WERI-Rb-1 (cell line): ENCODE results near the gene CTCFL.

Experiments used
- DNase-seq: peaks from one replicate; pipeline ENCODE4 v3.0.0-alpha.2; 2020
- H3K27ac ChIP-seq: fragments of 250-450 bp; sonication (Bioruptor Pico); 2 replicates; pipeline ENCODE4 v1.5.1; 2020; ENCODE audit warnings: mild to moderate bottlenecking, moderate library complexity
- H3K27me3 ChIP-seq: fragments of 250-450 bp; sonication (Bioruptor Pico); 2 replicates; pipeline ENCODE4 v1.5.1; 2021; ENCODE audit warnings: mild to moderate bottlenecking, low read depth, moderate library complexity; ENCODE audit not compliant: insufficient read depth, severe bottlenecking
- H3K36me3 ChIP-seq: fragments of 250-450 bp; sonication (Bioruptor Pico); 2 replicates; pipeline ENCODE4 v1.5.1; 2020; ENCODE audit warnings: mild to moderate bottlenecking, moderate library complexity
- H3K4me3 ChIP-seq: 2 replicates; pipeline ENCODE4 v1.5.1; 2011; ENCODE audit warnings: low read depth, mild to moderate bottlenecking, control low read depth, low read length
- H3K9me3 ChIP-seq: fragments of 250-450 bp; sonication (Bioruptor Pico); 2 replicates; pipeline ENCODE4 v1.5.1; 2021; ENCODE audit warnings: mild to moderate bottlenecking, moderate library complexity; ENCODE audit not compliant: severe bottlenecking
- TF ChIP-seq, protein P1 (sequence below): IDR thresholded peaks from 2 replicates; pipeline ENCODE4 v1.5.1; 2011; ENCODE audit warnings: low read depth, mild to moderate bottlenecking, control low read depth, inconsistent platforms, low read length

The CTCFL gene

DNA sequence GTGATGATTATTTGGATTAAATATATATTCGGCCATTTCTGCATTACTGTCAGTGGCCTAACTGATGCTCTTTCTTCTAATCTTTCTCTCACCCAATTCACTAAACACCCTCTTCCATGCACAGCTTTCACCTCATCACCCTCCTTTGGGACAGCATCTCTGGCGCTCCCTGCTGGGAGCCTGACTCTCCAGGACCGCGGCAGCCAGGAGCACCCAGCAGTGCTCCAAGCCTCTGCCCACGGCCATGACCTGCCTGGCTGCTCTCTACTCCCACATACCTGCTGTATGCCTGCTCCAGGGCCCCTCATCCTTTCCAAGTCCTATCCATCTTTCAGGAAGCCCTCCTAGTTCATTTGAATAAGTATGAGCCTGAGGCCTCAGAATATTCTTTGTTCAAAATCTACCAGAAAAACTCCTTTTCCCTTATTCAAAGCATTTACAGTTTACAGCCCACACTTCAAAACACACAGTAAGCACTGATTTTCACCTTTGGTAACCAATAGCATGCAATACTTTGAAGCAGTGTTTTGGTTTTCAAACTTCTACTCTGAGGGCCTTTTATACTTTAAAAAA lies 15.2 kb downstream of the CTCFL start:
- Histone ChIP-seq H3K27ac (no peak overlapping the region), H3K36me3 (no peaks in the 10 kb centered on the region), H3K27me3 (no peaks in the 10 kb centered on the region), H3K9me3 (no peaks in the 10 kb centered on the region), H3K4me3 (no peak overlapping the region)
- TF ChIP-seq, protein P1, sequence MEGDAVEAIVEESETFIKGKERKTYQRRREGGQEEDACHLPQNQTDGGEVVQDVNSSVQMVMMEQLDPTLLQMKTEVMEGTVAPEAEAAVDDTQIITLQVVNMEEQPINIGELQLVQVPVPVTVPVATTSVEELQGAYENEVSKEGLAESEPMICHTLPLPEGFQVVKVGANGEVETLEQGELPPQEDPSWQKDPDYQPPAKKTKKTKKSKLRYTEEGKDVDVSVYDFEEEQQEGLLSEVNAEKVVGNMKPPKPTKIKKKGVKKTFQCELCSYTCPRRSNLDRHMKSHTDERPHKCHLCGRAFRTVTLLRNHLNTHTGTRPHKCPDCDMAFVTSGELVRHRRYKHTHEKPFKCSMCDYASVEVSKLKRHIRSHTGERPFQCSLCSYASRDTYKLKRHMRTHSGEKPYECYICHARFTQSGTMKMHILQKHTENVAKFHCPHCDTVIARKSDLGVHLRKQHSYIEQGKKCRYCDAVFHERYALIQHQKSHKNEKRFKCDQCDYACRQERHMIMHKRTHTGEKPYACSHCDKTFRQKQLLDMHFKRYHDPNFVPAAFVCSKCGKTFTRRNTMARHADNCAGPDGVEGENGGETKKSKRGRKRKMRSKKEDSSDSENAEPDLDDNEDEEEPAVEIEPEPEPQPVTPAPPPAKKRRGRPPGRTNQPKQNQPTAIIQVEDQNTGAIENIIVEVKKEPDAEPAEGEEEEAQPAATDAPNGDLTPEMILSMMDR, result peak; percentile 82
- DNase-seq, result peak; percentile 77

DNA sequence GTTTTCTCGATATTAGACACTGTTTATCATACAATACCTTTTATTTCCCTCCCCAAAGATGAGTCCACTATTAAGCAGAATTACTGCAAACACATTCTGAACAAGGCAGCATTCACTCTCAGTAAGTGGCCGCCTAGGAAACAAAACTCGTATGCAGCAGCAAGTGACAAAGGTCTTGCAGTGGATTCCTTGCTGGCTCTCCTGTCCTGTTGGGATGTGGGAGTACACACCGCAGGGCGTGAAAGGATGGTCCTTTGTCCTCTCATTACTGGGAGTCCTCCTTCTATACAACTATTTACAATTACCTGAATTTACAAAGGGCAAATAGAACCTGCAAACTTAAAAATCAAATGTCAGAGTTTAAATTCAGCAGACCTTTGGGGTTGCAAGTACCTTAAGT lies 16.1 kb downstream of the CTCFL start:
- TF ChIP-seq, protein P1, result no peak
- DNase-seq, result no peak
- peak overlapping the region; percentile 26 for H3K4me3 ChIP-seq
- no peaks in the 10 kb centered on the region for H3K36me3 ChIP-seq
- H3K27ac ChIP-seq, result peak overlapping the region; percentile 52
- no peaks in the 10 kb centered on the region for H3K9me3 ChIP-seq
- H3K27me3 ChIP-seq, result no peaks in the 10 kb centered on the region

DNA sequence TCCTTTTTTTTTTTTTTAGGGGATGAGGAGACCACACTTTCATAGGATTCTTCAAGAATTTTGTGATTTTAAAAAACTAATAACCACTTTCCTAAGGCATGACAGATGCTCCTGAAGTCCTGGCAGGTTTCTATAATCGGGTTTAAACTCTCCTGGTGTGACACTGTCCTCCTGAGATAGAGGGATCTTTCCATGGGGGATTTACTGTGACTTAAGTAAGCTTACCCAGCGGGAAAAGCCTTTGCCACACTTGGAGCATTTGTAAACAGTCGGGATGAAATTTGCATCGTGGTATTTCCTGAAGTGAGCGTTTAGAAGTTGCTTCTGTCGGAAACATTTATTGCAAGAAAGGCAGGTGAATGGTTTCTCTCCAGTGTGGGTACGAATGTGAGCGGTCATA lies 16.6 kb downstream of the CTCFL start:
- TF ChIP-seq, protein P1, result no peak
- Histone ChIP-seq H3K27ac (peak overlapping the region; percentile 52), H3K36me3 (no peaks in the 10 kb centered on the region), H3K4me3 (peak overlapping the region; percentile 26), H3K27me3 (no peaks in the 10 kb centered on the region), H3K9me3 (no peaks in the 10 kb centered on the region)
- DNase-seq, result peak; percentile 61

DNA sequence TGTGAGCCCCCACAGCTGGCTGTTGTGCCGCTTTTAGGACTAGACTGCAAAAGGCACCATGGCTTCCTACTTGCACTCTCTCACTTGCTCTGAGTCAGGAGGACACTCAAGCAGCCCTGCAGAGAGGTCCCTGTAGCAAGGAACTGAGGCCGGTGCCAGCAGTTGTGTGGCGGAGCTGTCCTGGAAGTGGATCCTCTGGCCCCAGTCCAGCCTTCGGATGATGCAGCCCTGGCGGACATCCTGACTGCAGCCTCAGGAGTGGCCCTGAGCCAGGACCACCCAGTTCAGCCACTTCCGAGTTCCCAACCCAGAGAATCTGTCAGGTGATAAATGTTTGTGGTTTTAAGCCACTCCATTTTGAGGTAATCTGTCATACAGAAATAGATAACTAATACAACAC lies 17.5 kb downstream of the CTCFL start:
- DNase-seq, result no peak

DNA sequence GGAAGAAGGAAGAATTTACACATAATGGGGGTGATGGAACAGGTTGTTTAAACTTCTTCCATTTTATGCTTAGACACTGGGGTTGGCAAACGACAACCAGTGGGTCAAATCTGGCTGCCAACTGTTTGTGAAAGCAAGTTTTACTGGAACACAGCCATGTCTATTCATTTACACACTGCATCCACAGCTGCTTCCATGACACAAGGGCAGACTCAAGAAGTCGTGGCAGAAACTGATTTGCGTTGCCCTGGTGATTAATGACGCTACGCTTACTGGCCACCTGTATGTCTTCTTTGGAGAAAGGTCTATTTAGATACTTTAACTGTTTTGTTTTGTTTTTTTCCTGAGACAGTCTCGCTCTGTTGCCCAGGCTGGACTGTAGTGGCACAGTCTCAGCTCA lies 19.0 kb downstream of the CTCFL start:
- Histone ChIP-seq H3K27ac (no peak overlapping the region), H3K4me3 (no peak overlapping the region), H3K9me3 (no peaks in the 10 kb centered on the region), H3K36me3 (no peaks in the 10 kb centered on the region), H3K27me3 (no peaks in the 10 kb centered on the region)
- TF ChIP-seq, protein P1, result no peak
- DNase-seq, result no peak

More for the DNA sequence above, 17.5 kb downstream of the CTCFL start:
- Histone ChIP-seq H3K27me3 (no peaks in the 10 kb centered on the region), H3K4me3 (no peak overlapping the region), H3K36me3 (no peaks in the 10 kb centered on the region), H3K9me3 (no peaks in the 10 kb centered on the region), H3K27ac (peak overlapping the region; percentile 47)
- TF ChIP-seq, protein P1, result no peak

DNA sequence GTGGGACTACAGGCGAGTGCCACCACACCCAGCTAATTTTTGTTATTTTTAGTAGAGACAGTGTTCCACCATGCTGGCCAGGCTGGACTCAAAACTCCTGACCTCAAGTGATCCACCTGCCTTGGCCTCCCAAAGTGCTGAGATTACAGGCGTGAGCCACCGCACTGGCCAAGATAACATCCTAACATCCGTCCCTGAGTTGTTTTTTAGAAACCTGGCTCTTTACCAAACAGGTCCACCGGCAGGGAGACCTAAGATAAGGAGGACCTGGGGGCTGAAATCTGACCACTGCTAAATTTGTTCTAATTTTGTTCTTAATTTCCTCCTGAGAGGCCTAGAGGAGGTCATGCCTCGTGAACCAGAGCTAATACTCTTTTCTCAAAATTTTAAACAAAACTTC lies 20.5 kb downstream of the CTCFL start:
- no peak overlapping the region for H3K27ac ChIP-seq
- no peak overlapping the region for H3K4me3 ChIP-seq
- TF ChIP-seq, protein P1, result no peak
- H3K27me3 ChIP-seq, result no peaks in the 10 kb centered on the region
- no peaks in the 10 kb centered on the region for H3K36me3 ChIP-seq
- no peak for DNase-seq
- H3K9me3 ChIP-seq, result no peaks in the 10 kb centered on the region
